ENCODE measurements around the gene CSF1.

DNA sequence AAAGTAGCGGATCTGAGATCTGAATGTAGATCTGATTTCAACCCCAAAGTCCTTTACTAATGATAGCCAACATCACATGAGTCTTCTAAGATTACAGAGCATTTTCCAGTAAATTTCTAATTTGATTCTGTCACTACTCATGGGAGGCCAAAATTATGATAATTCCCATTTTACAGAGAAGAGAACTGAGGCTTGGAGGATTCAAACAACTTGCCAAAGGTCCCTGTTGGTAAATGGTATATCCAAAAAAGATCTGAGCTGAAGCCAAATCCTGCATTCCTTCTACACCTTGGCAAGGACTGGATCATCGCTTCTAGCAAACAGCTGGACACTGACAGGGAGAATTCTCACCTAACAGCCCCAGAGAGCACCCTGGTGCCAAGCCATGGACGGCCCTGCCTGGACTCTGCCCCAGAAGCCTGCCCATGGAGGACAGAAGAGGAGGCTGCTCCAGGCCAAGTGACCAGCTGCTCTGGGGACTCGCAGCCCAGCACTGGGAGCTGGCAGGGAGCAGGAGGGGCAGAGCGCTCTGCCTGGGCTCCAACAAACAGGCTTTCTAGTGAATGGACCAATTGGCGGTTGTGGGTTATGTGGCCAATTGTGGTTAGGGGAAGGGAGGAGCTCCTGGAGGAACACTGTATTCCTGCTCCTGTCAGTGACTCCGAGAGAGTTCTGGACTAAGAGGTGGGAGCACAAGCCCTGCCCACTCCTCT is 6.4 kb upstream of the CSF1 start:
- no peak for TF ChIP-seq EZH2 (IDR thresholded peaks at IDR 0.05; ENCODE audit: low read length, missing control alignments)
- TF ChIP-seq, protein P1, sequence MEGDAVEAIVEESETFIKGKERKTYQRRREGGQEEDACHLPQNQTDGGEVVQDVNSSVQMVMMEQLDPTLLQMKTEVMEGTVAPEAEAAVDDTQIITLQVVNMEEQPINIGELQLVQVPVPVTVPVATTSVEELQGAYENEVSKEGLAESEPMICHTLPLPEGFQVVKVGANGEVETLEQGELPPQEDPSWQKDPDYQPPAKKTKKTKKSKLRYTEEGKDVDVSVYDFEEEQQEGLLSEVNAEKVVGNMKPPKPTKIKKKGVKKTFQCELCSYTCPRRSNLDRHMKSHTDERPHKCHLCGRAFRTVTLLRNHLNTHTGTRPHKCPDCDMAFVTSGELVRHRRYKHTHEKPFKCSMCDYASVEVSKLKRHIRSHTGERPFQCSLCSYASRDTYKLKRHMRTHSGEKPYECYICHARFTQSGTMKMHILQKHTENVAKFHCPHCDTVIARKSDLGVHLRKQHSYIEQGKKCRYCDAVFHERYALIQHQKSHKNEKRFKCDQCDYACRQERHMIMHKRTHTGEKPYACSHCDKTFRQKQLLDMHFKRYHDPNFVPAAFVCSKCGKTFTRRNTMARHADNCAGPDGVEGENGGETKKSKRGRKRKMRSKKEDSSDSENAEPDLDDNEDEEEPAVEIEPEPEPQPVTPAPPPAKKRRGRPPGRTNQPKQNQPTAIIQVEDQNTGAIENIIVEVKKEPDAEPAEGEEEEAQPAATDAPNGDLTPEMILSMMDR (conservative IDR thresholded peaks at IDR 0.05 in 1 of 2, IDR thresholded peaks at IDR 0.05 in 1 of 2; ENCODE audit: low read depth in 1 of 2, low read length in 2 of 2): no peak
